HepG2 (cell line): ENCODE data around the gene LENEP. TPM values are rescaled to one million over a fixed set of nuclear protein-coding genes. Genes with fewer than 3 reads are reported as not detected.
A peak's percentile ranks its signal among the peaks of the same experiment; 100 is the strongest.

Experiments used
- CBX2 ChIP-seq, 2 experiments: fragments of 200-600 bp in 1 of 2; sonication (generic); formaldehyde crosslinking in 1 of 2; IDR thresholded peaks; 2 replicates each; pipeline versions ENCODE4 v1.7.0 to v1.8.1; 2018 to 2022; ENCODE audit warnings: low read depth in 2 of 2, low read length in 1 of 2, mild to moderate bottlenecking in 1 of 2, missing genetic modification reagents in 1 of 2
- ERF ChIP-seq: IDR thresholded peaks from 2 replicates; pipeline ENCODE4 v1.6.1; 2018; ENCODE audit warnings: missing biosample characterization, missing genetic modification reagents
- ZBTB20 ChIP-seq: sonication (generic); formaldehyde crosslinking; IDR thresholded peaks from 2 replicates; pipeline ENCODE4 v1.8.1; 2023; ENCODE audit warnings: missing genetic modification reagents, low read depth, mild to moderate bottlenecking, borderline replicate concordance
- ZNF207 ChIP-seq: fragments of 450-650 bp; IDR thresholded peaks from 2 replicates; pipeline ENCODE4 v1.6.1; 2016; ENCODE audit warnings: antibody characterized with exemption, borderline replicate concordance
- ZNF737 ChIP-seq: sonication (generic); formaldehyde crosslinking; IDR thresholded peaks from 2 replicates; pipeline ENCODE4 v1.5.0; 2020; ENCODE audit warnings: missing genetic modification reagents, mild to moderate bottlenecking, borderline replicate concordance
- polyA plus RNA-seq, 8 experiments: library from polyadenylated mRNA; depleted of rRNA in 3 of 8; stranded (reverse) in 7 of 8; unstranded in 1 of 8; fragments of >200 nt; fragmentation: Illumina TruSeq in 4 of 8; extraction: Trizol in 4 of 8; gene quantifications; 2 replicates each; pipeline versions ENCODE4 v1.2.1 to v1.2.3, GENCODE V29; 2011 to 2016; ENCODE audit warnings: low read depth in 4 of 8, missing spikeins in 1 of 8, mixed read lengths in 1 of 8; ENCODE audit not compliant: insufficient read depth in 1 of 8
- total RNA-seq, 5 experiments: library from RNA; depleted of rRNA; stranded (reverse); fragments of >200 nt; fragmentation: Illumina TruSeq; extraction: Trizol; gene quantifications; 2 replicates each; pipeline ENCODE4 v1.2.3, GENCODE V29; 2016; ENCODE audit warnings: low read depth in 1 of 5
- TF ChIP-seq, protein P1 (sequence below), 2 experiments: fragments of 450-650 bp in 1 of 2; sonication (generic) in 1 of 2; formaldehyde crosslinking; IDR thresholded peaks; 2 replicates each; pipeline versions ENCODE4 v1.5.0 to v1.8.0; 2020 to 2022; ENCODE audit warnings: mild to moderate bottlenecking in 1 of 2, missing genetic modification reagents in 1 of 2
- TF ChIP-seq, protein P2 (sequence below): sonication (generic); formaldehyde crosslinking; IDR thresholded peaks from 2 replicates; pipeline ENCODE4; 2020; ENCODE audit warnings: missing genetic modification reagents, mild to moderate bottlenecking, borderline replicate concordance
- TF ChIP-seq, protein P3 (sequence below): sonication (generic); formaldehyde crosslinking; IDR thresholded peaks from 2 replicates; pipeline ENCODE4 v1.4.0; 2020; ENCODE audit warnings: missing genetic modification reagents, mild to moderate bottlenecking, borderline replicate concordance
- TF ChIP-seq, protein P4 (sequence below): sonication (generic); formaldehyde crosslinking; IDR thresholded peaks from 2 replicates; pipeline ENCODE4 v1.4.0; 2020; ENCODE audit warnings: missing genetic modification reagents, borderline replicate concordance

LENEP gene
- total and polyA plus RNA-seq, 2 of the 13 experiments (the other 11 are each of a cell fraction or from before 2014, with no cell fraction given) = 0.29 TPM; not detected in 1

DNA sequence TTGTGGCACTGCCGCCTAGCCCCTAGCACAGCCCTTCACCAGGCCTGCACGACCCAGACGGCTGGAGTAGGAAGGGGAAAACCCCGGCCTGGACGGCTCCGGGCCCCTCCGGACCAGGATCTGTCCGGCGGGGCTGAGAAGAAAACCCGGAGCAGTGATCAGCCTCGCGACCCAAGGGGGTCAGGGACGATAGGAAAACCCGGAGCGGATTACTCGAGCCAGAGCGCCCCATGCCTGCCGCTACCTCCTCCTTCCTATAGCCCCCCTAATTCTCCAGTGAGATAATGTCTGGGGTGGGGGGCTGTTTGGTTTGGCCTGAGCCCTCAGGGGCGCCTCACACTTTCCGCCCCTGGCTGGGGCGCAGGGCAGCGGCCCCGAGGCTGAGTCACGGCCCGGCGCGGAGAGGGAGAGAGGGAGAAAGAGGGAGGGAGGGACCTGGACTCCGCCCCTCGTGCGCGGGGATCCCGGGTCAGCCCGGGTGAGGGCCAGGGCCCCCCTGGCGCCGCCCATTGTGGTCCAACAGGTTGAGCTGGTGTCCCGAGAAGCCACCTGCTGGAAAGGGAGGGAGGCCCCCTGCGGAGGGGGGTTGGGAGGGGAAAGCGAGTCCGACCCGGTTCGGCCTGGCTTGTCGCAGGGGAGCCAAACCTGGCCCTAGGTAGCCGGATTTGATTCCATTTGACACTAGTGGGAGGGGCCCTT, 7.5 kb downstream of the LENEP start (continued):
- TF ChIP-seq, protein P1, sequence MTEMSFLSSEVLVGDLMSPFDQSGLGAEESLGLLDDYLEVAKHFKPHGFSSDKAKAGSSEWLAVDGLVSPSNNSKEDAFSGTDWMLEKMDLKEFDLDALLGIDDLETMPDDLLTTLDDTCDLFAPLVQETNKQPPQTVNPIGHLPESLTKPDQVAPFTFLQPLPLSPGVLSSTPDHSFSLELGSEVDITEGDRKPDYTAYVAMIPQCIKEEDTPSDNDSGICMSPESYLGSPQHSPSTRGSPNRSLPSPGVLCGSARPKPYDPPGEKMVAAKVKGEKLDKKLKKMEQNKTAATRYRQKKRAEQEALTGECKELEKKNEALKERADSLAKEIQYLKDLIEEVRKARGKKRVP (CRISPR knock-in tag; IDR thresholded peaks at IDR 0.05) = peak in 1 of 2 experiments; percentile 36; a peak in 2 of 4 replicates
- TF ChIP-seq ZNF737 (no peak), ZBTB20 (no peak), CBX2 (IDR thresholded peaks at IDR 0.05; ENCODE audit: low read depth, low read length) (no peak), CBX2 (CRISPR knock-in tag; IDR thresholded peaks at IDR 0.05; ENCODE audit: low read depth) (no peak; the same call in 1 of the 2 replicates), ERF (CRISPR knock-in tag) (peak; percentile 80), ZNF207 (no peak)
- TF ChIP-seq, protein P2, sequence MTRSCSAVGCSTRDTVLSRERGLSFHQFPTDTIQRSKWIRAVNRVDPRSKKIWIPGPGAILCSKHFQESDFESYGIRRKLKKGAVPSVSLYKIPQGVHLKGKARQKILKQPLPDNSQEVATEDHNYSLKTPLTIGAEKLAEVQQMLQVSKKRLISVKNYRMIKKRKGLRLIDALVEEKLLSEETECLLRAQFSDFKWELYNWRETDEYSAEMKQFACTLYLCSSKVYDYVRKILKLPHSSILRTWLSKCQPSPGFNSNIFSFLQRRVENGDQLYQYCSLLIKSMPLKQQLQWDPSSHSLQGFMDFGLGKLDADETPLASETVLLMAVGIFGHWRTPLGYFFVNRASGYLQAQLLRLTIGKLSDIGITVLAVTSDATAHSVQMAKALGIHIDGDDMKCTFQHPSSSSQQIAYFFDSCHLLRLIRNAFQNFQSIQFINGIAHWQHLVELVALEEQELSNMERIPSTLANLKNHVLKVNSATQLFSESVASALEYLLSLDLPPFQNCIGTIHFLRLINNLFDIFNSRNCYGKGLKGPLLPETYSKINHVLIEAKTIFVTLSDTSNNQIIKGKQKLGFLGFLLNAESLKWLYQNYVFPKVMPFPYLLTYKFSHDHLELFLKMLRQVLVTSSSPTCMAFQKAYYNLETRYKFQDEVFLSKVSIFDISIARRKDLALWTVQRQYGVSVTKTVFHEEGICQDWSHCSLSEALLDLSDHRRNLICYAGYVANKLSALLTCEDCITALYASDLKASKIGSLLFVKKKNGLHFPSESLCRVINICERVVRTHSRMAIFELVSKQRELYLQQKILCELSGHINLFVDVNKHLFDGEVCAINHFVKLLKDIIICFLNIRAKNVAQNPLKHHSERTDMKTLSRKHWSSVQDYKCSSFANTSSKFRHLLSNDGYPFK (CRISPR knock-in tag) = no peak
- TF ChIP-seq, protein P3, sequence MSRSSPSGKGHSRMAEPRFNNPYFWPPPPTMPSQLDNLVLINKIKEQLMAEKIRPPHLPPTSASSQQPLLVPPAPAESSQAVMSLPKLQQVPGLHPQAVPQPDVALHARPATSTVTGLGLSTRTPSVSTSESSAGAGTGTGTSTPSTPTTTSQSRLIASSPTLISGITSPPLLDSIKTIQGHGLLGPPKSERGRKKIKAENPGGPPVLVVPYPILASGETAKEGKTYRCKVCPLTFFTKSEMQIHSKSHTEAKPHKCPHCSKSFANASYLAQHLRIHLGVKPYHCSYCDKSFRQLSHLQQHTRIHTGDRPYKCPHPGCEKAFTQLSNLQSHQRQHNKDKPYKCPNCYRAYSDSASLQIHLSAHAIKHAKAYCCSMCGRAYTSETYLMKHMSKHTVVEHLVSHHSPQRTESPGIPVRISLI (CRISPR knock-in tag) = peak; percentile 12; the same call in 1 of the 2 replicates
- TF ChIP-seq, protein P4, sequence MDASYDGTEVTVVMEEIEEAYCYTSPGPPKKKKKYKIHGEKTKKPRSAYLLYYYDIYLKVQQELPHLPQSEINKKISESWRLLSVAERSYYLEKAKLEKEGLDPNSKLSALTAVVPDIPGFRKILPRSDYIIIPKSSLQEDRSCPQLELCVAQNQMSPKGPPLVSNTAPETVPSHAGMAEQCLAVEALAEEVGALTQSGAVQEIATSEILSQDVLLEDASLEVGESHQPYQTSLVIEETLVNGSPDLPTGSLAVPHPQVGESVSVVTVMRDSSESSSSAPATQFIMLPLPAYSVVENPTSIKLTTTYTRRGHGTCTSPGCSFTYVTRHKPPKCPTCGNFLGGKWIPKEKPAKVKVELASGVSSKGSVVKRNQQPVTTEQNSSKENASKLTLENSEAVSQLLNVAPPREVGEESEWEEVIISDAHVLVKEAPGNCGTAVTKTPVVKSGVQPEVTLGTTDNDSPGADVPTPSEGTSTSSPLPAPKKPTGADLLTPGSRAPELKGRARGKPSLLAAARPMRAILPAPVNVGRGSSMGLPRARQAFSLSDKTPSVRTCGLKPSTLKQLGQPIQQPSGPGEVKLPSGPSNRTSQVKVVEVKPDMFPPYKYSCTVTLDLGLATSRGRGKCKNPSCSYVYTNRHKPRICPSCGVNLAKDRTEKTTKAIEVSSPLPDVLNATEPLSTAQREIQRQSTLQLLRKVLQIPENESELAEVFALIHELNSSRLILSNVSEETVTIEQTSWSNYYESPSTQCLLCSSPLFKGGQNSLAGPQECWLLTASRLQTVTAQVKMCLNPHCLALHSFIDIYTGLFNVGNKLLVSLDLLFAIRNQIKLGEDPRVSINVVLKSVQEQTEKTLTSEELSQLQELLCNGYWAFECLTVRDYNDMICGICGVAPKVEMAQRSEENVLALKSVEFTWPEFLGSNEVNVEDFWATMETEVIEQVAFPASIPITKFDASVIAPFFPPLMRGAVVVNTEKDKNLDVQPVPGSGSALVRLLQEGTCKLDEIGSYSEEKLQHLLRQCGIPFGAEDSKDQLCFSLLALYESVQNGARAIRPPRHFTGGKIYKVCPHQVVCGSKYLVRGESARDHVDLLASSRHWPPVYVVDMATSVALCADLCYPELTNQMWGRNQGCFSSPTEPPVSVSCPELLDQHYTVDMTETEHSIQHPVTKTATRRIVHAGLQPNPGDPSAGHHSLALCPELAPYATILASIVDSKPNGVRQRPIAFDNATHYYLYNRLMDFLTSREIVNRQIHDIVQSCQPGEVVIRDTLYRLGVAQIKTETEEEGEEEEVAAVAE (CRISPR knock-in tag) = no peak; the same call in 1 of the 2 replicates
